ENCODE data around the gene COL13A1.

COL13A1 gene

GRCh38 chr10:69875856-69876255, 74.2 kb downstream of the COL13A1 start:
- DNase-seq (ENCODE audit: low read depth): no peak

GRCh38 chr10:69876286-69876685, 74.6 kb downstream of the COL13A1 start:
- DNase-seq (ENCODE audit: low read depth): no peak
- H3K4me3 ChIP-seq (ENCODE audit: low read depth, low read length): no peak overlapping the region
- TF ChIP-seq CTCF (IDR thresholded peaks at IDR 0.05; ENCODE audit: low read depth, low read length, missing control alignments): no peak

More at GRCh38 chr10:69875856-69876255, 74.2 kb downstream of the COL13A1 start:
- no peak overlapping the region for H3K4me3 ChIP-seq (ENCODE audit: low read depth, low read length)
- TF ChIP-seq CTCF (IDR thresholded peaks at IDR 0.05; ENCODE audit: low read depth, low read length, missing control alignments): no peak

GRCh38 chr10:69876931-69877330, 75.2 kb downstream of the COL13A1 start:
- no peak for DNase-seq (ENCODE audit: low read depth)
- TF ChIP-seq CTCF (IDR thresholded peaks at IDR 0.05; ENCODE audit: low read depth, low read length, missing control alignments): no peak
- no peak overlapping the region for H3K4me3 ChIP-seq (ENCODE audit: low read depth, low read length)

- H3K4me3 ChIP-seq (ENCODE audit: low read depth, low read length): no peak overlapping the region
- no peak for DNase-seq (ENCODE audit: low read depth)
- no peak for TF ChIP-seq CTCF (IDR thresholded peaks at IDR 0.05; ENCODE audit: low read depth, low read length, missing control alignments)
Measured at GRCh38 chr10:69878038-69878437, 76.3 kb downstream of the COL13A1 start.

GRCh38 chr10:69878951-69879350, 77.2 kb downstream of the COL13A1 start:
- TF ChIP-seq CTCF (IDR thresholded peaks at IDR 0.05; ENCODE audit: low read depth, low read length, missing control alignments): no peak
- no peak for DNase-seq (ENCODE audit: low read depth)
- no peak overlapping the region for H3K4me3 ChIP-seq (ENCODE audit: low read depth, low read length)

- H3K4me3 ChIP-seq (ENCODE audit: low read depth, low read length): no peak overlapping the region
- TF ChIP-seq CTCF (IDR thresholded peaks at IDR 0.05; ENCODE audit: low read depth, low read length, missing control alignments): no peak
- no peak for DNase-seq (ENCODE audit: low read depth)
Measured at GRCh38 chr10:69879634-69880257, 78.0 kb downstream of the COL13A1 start.

Measured in GM12864 (cell line).